ENCODE data around the gene ZNF677. TPM values are rescaled to one million over a fixed set of nuclear protein-coding genes. Genes with fewer than 3 reads are reported as not detected.
"Not testable (repeated sequence)": the region's sequence is repeated elsewhere in the genome, so short reads cannot be mapped to it uniquely, and the experiment has no call there.

Gene ZNF677
- total RNA-seq, 1 experiment from 2014 or later, result not detected

DNA sequence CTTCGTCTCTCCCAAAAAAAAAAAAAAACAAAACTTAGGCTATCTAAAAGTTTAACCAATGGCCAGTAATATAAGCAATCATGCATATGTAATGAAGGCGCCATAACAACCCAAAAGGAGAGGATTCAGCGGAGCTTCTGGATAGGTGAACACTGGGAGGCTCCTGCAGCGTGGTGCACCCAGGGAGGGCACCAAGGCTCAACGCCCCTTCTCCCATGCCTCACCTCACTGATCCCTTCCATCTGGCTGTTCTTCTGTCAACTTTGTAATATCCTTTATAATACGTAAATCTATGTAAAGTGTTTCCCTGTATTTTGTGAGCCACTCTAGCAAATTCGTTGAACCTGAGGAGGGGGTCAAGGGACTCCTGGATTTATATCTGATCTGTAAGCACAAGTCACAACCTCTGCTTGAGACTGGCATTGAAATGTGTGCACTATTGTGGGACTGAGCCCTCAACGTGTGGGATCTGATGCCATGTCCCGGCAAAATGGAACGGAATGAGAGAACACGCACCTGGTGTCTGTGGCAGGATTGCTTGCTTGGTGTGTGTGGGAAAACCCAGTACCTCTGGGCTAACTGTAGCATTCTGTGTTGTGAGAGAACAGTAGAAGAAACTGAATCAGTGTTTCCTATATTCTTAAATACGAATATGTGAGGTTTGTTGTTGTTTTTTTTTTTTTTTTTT is 61.0 kb downstream of the ZNF677 start:
- DNase-seq (ENCODE audit: low spot score), result no peak

GRCh38 chr19:53192771-53193534 is 61.7 kb downstream of the ZNF677 start, which contains the start of gene ZNF665:
ZNF665 (minus strand) TSS chr19:53193358; CDS start chr19:53182898, 10,460 bp downstream.
- peak; percentile 82 for DNase-seq (ENCODE audit: low spot score)

DNA sequence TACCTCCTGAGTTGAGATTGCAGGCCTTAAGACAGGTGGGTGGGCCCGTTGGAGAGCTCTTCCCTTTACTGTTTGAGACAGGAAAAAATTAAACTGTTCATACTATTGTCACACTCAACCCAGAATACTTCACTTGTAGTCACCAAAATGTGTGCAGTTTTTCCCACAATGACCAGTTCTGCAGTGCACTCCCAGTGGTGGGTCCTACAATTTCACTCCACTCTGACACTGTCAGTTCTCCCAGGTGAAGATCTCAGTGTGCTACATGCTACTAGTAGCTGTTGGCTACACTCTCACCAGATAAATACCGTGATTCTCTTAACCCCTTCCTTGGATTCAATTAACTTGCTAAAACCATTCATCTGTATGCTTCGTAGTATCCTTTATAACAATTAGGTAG is 64.4 kb downstream of the ZNF677 start:
- no peak for DNase-seq (ENCODE audit: low spot score)

GRCh38 chr19:53189691-53190198 is 64.9 kb downstream of the ZNF677 start:
- DNase-seq (ENCODE audit: low spot score), result not testable (repeated sequence)

Other genes with a start within 250 kb of the ZNF677 start
- gene ERVV-1, start 241.0 kb downstream of the ZNF677 start, total RNA-seq (2014; rRNA removed; shearing (Covaris generic)), result not detected in 2 replicates
- gene ERVV-2, start 210.1 kb downstream of the ZNF677 start, total RNA-seq (2014; rRNA removed; shearing (Covaris generic)), result not detected in 2 replicates
- gene ZNF160, start 151.5 kb downstream of the ZNF677 start, total RNA-seq (2014; rRNA removed; shearing (Covaris generic)), result 12.0 and 18.2 TPM in 2 replicates
- gene ZNF415, start 122.0 kb downstream of the ZNF677 start, total RNA-seq (2014; rRNA removed; shearing (Covaris generic)), result 0.12 TPM in 1 of 2 replicates, not detected in the other
- gene ZNF347, start 95.8 kb downstream of the ZNF677 start, total RNA-seq (2014; rRNA removed; shearing (Covaris generic)), result 6.5 and 13.5 TPM in 2 replicates
- 2.9 and 5.2 TPM in 2 replicates for gene ZNF665, start 61.5 kb downstream of the ZNF677 start, total RNA-seq (2014; rRNA removed; shearing (Covaris generic))
- not detected in 2 replicates for gene VN1R2, start 3.4 kb upstream of the ZNF677 start, total RNA-seq (2014; rRNA removed; shearing (Covaris generic))
- gene VN1R4, start 12.8 kb upstream of the ZNF677 start, total RNA-seq (2014; rRNA removed; shearing (Covaris generic)), result not detected in 2 replicates
- 6.8 and 7.9 TPM in 2 replicates for gene ZNF845, start 78.9 kb upstream of the ZNF677 start, total RNA-seq (2014; rRNA removed; shearing (Covaris generic))
- 1.5 and 1.6 TPM in 2 replicates for gene ZNF525, start 110.8 kb upstream of the ZNF677 start, total RNA-seq (2014; rRNA removed; shearing (Covaris generic))
- gene ZNF765, start 140.3 kb upstream of the ZNF677 start, total RNA-seq (2014; rRNA removed; shearing (Covaris generic)), result 5.3 and 6.7 TPM in 2 replicates
- gene ZNF761, start 177.1 kb upstream of the ZNF677 start, total RNA-seq (2014; rRNA removed; shearing (Covaris generic)), result 7.8 and 12.6 TPM in 2 replicates
- gene ZNF813, start 212.9 kb upstream of the ZNF677 start, total RNA-seq (2014; rRNA removed; shearing (Covaris generic)), result 3.0 and 3.4 TPM in 2 replicates